GM10847 (cell line): ENCODE results near the gene SCAF4.

Source experiments
- POLR2A ChIP-seq: IDR thresholded peaks from 2 replicates; pipeline ENCODE4 v1.6.1; 2011; ENCODE audit not compliant: insufficient read length; ENCODE audit errors: extremely low read depth

SCAF4 gene

DNA sequence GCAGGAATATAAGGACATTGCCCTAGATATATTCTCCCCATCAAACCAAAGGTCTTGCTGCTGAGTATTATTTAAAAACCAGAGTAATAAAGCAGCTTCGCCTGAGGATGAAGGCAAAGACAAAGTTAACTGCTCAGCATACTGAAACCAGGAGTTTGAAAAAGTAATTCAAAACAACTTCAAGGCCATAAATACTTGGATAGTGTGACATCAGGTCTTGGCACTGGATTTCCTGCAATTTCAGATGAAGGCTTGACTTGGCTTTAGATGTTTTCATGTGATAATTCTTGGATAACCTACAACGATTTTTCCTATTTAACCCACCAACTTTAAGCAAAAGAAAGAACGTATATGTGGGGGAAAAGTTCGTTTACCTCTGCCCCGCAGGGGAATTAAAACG is 61.8 kb downstream of the SCAF4 start:
- no peak for TF ChIP-seq POLR2A

DNA sequence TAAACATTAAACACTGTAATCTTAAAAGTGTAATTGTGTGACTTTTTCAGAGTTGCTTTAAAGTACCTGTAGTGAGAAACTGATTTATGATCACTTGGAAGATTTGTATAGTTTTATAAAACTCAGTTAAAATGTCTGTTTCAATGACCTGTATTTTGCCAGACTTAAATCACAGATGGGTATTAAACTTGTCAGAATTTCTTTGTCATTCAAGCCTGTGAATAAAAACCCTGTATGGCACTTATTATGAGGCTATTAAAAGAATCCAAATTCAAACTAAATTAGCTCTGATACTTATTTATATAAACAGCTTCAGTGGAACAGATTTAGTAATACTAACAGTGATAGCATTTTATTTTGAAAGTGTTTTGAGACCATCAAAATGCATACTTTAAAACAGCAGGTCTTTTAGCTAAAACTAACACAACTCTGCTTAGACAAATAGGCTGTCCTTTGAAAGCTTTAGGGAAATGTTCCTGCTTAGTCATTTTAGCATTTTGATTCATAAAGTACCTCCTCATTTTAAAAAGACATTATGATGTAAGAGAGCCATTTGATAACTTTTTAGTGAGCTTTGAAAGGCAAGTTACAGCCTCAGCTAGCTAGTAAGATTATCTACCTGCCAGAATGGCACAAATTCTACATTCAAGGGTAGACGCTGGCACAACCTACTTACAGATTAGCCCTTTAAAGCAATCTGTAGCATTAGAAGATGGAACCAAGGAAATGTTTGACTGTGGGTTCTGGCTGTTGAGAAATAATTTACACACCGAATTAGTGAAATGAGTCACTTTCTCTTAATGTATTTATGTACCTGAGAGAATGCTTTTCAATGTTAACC is 63.0 kb downstream of the SCAF4 start:
- TF ChIP-seq POLR2A: no peak

DNA sequence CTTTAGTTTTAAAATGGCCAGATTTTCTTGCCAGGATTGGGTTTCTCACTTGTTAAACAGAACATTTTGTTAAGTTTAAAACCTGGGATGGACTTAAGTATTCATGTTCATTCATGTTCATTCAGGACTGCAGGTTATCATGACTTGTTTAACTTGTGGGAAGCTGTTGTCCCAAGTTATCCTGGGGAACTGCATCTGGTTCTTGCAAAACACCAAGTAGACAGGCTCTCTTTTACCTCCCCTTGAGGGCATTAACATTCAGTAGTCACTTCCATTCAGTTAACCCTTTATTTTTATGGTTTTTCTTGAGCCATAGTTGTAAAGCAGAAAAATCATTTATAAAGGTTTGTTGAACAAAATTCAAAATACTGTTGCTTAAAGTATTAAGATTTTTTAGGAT is 64.3 kb downstream of the SCAF4 start:
- TF ChIP-seq POLR2A: no peak

DNA sequence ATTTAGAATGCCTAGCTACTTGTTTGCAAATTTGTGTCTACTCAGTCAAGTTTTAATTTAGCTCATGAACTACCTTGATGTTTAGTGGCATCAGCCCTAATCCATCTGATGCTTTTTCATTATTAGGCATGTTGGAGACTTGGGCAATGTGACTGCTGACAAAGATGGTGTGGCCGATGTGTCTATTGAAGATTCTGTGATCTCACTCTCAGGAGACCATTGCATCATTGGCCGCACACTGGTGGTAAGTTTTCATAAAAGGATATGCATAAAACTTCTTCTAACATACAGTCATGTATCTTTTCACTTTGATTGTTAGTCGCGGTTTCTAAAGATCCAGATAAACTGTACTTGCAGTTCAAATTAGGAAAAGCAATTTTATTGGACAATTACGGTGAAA is 64.8 kb downstream of the SCAF4 start:
- no peak for TF ChIP-seq POLR2A

DNA sequence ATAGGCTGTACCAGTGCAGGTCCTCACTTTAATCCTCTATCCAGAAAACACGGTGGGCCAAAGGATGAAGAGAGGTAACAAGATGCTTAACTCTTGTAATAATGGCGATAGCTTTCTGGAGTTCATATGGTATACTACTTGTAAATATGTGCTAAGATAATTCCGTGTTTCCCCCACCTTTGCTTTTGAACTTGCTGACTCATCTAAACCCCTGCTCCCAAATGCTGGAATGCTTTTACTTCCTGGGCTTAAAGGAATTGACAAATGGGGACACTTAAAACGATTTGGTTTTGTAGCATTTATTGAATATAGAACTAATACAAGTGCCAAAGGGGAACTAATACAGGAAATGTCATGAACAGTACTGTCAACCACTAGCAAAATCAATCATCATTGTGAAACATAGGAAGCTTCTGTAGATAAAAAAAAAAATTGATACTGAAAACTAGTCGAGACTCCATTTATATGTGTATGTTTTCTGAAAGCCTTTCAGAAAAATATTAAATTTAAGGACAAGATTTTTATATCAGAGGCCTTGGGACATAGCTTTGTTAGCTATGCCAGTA is 65.4 kb downstream of the SCAF4 start:
- no peak for TF ChIP-seq POLR2A

DNA sequence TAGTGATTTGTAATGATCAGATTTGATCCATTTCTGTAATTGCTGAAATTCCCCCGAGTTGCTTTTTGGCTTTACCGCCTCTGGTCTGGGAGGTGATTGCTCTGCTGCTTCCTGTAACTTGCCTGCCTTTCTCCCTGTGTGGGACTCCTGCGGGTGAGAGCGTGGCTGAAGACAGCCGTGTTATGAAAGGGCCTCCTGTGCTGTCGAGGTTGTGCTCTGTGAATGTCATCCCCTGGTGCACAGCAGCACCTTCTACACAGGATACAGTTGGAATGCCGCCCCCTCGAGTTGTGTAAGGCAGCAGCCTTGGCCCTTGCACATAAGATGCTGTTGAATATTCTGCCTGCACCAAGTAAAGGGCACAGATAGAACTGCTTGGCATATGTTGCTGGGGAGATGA is 66.5 kb downstream of the SCAF4 start:
- TF ChIP-seq POLR2A: no peak

DNA sequence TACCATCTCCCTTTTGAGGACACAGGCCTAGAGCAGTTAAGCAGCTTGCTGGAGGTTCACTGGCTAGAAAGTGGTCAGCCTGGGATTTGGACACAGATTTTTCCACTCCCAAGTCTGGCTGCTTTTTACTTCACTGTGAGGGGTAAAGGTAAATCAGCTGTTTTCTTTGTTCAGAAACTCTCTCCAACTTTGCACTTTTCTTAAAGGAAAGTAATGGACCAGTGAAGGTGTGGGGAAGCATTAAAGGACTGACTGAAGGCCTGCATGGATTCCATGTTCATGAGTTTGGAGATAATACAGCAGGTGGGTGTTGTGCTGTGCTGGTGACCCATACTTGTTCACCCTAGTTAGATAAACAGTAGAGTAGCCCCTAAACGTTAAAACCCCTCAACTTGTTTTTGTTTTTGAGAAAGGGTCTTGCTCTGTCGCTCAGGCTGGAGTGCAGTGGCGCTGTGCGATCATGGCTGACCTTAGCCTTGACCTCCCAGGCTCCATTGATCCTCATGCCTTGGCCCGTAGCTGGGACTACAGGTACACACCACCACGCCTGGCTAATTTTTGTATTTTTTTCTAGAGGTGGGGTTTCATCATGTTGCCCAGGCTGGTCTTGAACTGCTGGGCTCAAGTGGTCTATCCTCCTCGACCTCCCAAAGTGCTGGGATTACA is 68.2 kb downstream of the SCAF4 start:
- no peak for TF ChIP-seq POLR2A

DNA sequence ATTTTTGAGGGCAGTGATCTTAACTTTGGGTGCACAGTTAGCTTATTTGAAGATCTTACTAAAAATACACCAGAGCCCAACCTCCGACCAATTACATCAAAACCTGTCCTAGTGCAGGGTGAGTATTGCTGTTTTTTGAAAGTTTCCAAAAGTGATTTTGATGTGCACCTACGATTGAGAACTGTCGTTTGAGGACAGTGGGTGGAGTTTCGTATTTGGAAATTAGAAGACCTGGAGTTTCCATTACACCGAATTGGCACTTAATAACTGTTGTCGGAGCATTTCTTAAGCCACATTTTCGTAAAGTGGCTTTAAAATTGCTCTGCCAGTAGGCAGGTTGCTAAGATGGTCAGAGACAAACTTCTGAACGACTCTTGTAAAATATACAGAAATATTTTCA is 71.3 kb downstream of the SCAF4 start:
- no peak for TF ChIP-seq POLR2A

DNA sequence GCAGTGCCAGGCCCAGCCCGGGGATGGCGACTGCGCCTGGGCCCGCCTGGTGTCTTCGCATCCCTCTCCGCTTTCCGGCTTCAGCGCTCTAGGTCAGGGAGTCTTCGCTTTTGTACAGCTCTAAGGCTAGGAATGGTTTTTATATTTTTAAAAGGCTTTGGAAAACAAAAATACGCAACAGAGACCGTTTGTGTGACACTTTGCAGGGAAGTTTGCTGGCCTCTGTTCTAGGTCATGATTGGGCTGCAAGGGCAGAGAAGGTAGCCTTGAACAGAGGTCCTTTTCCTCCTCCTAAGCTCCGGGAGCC is 71.7 kb downstream of the SCAF4 start:
- no peak for TF ChIP-seq POLR2A

DNA sequence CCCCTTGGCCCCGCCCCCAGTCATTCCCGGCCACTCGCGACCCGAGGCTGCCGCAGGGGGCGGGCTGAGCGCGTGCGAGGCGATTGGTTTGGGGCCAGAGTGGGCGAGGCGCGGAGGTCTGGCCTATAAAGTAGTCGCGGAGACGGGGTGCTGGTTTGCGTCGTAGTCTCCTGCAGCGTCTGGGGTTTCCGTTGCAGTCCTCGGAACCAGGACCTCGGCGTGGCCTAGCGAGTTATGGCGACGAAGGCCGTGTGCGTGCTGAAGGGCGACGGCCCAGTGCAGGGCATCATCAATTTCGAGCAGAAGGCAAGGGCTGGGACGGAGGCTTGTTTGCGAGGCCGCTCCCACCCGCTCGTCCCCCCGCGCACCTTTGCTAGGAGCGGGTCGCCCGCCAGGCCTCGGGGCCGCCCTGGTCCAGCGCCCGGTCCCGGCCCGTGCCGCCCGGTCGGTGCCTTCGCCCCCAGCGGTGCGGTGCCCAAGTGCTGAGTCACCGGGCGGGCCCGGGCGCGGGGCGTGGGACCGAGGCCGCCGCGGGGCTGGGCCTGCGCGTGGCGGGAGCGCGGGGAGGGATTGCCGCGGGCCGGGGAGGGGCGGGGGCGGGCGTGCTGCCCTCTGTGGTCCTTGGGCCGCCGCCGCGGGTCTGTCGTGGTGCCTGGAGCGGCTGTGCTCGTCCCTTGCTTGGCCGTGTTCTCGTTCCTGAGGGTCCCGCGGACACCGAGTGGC is 72.2 kb downstream of the SCAF4 start, which contains the start of gene SOD1:
TSS of gene SOD1 (plus strand) at position 158 of the 723 bp plus-strand sequence. CDS start at position 235, 77 bp downstream.
- TF ChIP-seq POLR2A: peak; percentile 98

DNA sequence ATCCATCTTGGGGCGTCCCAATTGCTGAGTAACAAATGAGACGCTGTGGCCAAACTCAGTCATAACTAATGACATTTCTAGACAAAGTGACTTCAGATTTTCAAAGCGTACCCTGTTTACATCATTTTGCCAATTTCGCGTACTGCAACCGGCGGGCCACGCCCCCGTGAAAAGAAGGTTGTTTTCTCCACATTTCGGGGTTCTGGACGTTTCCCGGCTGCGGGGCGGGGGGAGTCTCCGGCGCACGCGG is 72.7 kb downstream of the SCAF4 start:
- no peak for TF ChIP-seq POLR2A

DNA sequence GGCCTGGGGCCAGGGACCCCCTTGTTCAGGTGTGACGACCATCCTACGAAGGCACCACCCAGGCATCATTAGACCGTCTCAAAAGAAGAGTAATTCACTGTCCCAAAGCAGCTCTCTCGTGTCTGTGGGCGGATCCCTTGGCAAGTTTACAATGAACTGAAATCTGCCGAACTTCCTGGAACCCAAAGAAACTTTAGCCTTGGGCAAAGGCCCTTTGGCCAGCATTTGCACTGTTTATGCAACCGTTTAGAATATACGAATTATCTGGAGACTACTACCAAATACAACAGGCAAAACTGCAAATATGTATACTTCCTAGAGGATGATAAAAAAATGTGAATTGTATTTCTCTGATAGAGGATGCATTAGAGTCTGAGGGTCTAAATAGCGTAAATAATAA is 73.9 kb downstream of the SCAF4 start:
- TF ChIP-seq POLR2A: no peak

DNA sequence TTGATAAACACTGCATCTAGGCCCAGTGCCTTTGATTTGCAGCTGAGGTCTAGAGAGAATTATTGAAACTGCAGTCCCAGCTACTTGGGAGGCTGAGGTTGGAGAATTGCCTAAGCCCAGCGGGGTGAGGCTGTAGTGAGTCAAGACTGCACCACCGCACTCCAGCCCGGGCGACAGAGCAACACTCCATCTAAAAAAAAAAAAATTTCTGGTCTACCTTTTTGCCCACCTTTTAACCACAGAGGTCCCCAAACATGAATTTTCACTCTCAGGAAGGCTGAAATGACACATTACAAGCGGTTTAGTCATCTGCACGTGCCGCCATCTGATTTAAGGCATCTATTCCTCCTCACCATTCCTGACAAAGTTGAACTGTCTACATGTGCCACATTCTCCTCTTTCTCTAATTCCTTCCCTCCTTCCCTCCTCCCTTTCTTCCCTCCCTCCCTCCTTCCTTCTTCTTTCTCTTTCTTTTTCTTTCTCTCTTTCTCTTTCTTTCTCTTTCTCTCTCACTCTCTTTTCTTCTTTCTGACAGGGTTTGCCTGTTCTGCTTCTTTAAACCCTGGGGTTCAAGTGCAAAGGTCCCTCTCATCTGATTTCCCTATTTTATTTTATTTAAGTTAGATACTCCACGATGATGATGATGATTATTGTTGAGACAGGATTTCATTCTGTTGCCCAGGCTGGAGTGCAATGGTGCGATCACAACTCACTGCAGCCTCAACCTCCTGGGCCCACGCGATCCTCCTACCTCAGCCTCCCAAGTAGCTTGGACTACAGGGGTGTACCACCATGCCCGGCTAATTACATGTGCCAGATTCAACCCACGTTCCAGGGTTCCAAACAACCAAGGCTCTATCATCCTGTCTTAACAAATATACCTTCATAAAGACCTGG is 75.5 kb downstream of the SCAF4 start:
- no peak for TF ChIP-seq POLR2A

DNA sequence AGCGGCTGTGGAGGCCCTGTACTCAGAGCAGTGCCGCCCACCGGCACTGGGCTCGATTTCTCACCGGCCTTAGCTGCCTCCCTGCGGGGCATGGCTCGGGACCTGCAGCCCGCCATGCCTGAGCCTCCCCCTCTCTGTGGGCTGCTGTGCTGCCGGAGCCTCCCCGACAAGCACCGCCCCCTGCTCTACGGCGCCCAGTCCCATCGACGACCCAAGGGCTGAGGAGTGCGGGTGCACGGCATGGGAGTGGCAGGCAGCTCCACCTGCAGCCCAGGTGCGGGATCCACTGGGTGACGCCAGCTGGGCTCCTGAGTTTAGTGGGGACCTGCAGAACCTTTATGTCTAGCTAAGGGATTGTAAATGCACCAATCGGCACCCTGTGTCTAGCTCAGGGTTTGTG is 77.6 kb downstream of the SCAF4 start:
- no peak for TF ChIP-seq POLR2A

DNA sequence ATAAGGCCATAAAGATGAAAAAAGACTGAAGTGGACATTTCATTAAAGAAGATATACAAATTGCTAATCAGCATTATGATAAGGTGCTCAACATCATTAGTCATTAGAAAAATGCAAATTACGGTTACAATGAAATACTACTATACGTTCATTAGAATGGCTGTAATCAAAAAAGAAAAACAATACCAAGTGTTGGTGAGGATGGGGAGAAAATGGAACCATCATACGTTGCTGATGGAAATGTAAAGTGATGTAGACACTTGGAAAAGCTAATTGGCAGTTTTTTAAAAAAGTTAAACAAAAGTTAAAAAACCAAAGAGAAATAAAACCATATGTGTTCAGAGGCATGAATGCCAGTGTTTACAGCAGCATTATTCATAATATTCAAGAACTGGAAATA is 81.0 kb downstream of the SCAF4 start:
- TF ChIP-seq POLR2A: no peak
